22Rv1 (cell line): Measurements from ENCODE around the gene NOX3.
"Not testable (repeated sequence)": the region's sequence is repeated elsewhere in the genome, so short reads cannot be mapped to it uniquely, and the experiment has no call there.

Experiments
- H3K27ac ChIP-seq: fragments of 450-650 bp; 2 replicates; pipeline ENCODE4 v1.5.1; 2017
- CTCF ChIP-seq: fragments of 450-650 bp; IDR thresholded peaks from 2 replicates; pipeline ENCODE4 v1.5.1; 2017; ENCODE audit warnings: mild to moderate bottlenecking
- ZFX ChIP-seq: fragments of 450-650 bp; IDR thresholded peaks from 2 replicates; pipeline ENCODE4 v1.6.1; 2017; ENCODE audit warnings: antibody characterized with exemption, borderline replicate concordance

Gene NOX3

GRCh38 chr6:155493694-155494143 lies 38.1 kb upstream of the NOX3 start:
- H3K27ac ChIP-seq, result no peak overlapping the region
- no peak for TF ChIP-seq CTCF
- TF ChIP-seq ZFX, result no peak

GRCh38 chr6:155493026-155493693 lies 37.5 kb upstream of the NOX3 start:
- TF ChIP-seq ZFX (no peak), CTCF (no peak)
- no peak overlapping the region for H3K27ac ChIP-seq

- no peak overlapping the region for H3K27ac ChIP-seq
- TF ChIP-seq CTCF (no peak), ZFX (no peak)
Measured at GRCh38 chr6:155492061-155492735, 36.6 kb upstream of the NOX3 start.

GRCh38 chr6:155491421-155491820 lies 35.8 kb upstream of the NOX3 start:
- no peak overlapping the region for H3K27ac ChIP-seq
- TF ChIP-seq ZFX (no peak), CTCF (no peak)

GRCh38 chr6:155488197-155488596 lies 32.6 kb upstream of the NOX3 start:
- H3K27ac ChIP-seq, result not testable (repeated sequence)

- no peak overlapping the region for H3K27ac ChIP-seq
Measured at GRCh38 chr6:155487371-155488130, 31.9 kb upstream of the NOX3 start.

More at GRCh38 chr6:155487371-155488130, 31.9 kb upstream of the NOX3 start:
- TF ChIP-seq ZFX, result no peak
- TF ChIP-seq CTCF, result no peak
